CD4-positive, CD25-positive, alpha-beta regulatory T cell (primary cell): ENCODE measurements around the gene CCDC88C. TPM values are rescaled to one million over a fixed set of nuclear protein-coding genes. Genes with fewer than 3 reads are reported as not detected.

Experiments used
- ATAC-seq, 2 donors: fragments of 150-1000 bp; cut with Tn5 transposase; one replicate each; pipeline ENCODE4 v1.10.0; 2021; ENCODE audit warnings: low read depth in 2 of 2, moderate number of reproducible peaks in 2 of 2, moderate library complexity in 1 of 2
- DNase-seq, 3 donors: peaks; one replicate each; pipeline versions ENCODE4 v3.0.0 to v3.0.0-alpha.2; 2012 to 2022; ENCODE audit warnings: mixed read lengths in 1 of 3
- H3K27ac ChIP-seq: one replicate; pipeline ENCODE4 v1.7.0; 2013; ENCODE audit warnings: mild to moderate bottlenecking, low read length; ENCODE audit not compliant: insufficient read depth, poor library complexity, severe bottlenecking
- H3K27me3 ChIP-seq: one replicate; pipeline ENCODE4 v1.7.0; 2013; ENCODE audit warnings: low read length; ENCODE audit not compliant: control insufficient read depth, insufficient read depth
- H3K36me3 ChIP-seq: one replicate; pipeline ENCODE4 v1.7.0; 2013; ENCODE audit warnings: mild to moderate bottlenecking, low read length, moderate library complexity; ENCODE audit not compliant: control insufficient read depth, insufficient read depth
- H3K4me1 ChIP-seq: 2 replicates; pipeline ENCODE4 v1.7.0; 2013; ENCODE audit warnings: mild to moderate bottlenecking, low read length; ENCODE audit not compliant: insufficient read depth, control insufficient read depth, poor library complexity, severe bottlenecking
- H3K4me3 ChIP-seq: one replicate; pipeline ENCODE4 v1.7.0; 2013; ENCODE audit warnings: low read depth, mild to moderate bottlenecking, low read length, moderate library complexity
- H3K9me3 ChIP-seq, 2 experiments: 1 replicate in 1 of 2; 2 replicates in 1 of 2; pipeline ENCODE4 v1.7.0; 2013; ENCODE audit warnings: low read length in 2 of 2, mild to moderate bottlenecking in 1 of 2, moderate library complexity in 1 of 2; ENCODE audit not compliant: control insufficient read depth in 2 of 2
- H3K27ac Mint-ChIP-seq, 3 donors: one replicate each; pipeline ENCODE4 v1.8.0; 2020 to 2022; ENCODE audit warnings: mild to moderate bottlenecking in 3 of 3, mixed read lengths in 3 of 3, moderate library complexity in 2 of 3
- H3K27me3 Mint-ChIP-seq: one replicate; pipeline ENCODE4 v1.8.0; 2022; ENCODE audit warnings: mild to moderate bottlenecking, mixed read lengths
- H3K36me3 Mint-ChIP-seq: one replicate; pipeline ENCODE4 v1.8.0; 2020; ENCODE audit warnings: mixed read lengths
- H3K4me1 Mint-ChIP-seq, 4 donors: one replicate each; pipeline ENCODE4 v1.8.0; 2020 to 2022; ENCODE audit warnings: mixed read lengths in 4 of 4, mild to moderate bottlenecking in 1 of 4
- H3K4me3 Mint-ChIP-seq, 4 donors: one replicate each; pipeline ENCODE4 v1.8.0; 2020 to 2022; ENCODE audit warnings: mild to moderate bottlenecking in 4 of 4, mixed read lengths in 4 of 4, moderate library complexity in 3 of 4
- H3K9me3 Mint-ChIP-seq, 7 donors: one replicate each; pipeline ENCODE4 v1.8.0; 2020 to 2022; ENCODE audit warnings: mixed read lengths in 7 of 7, mild to moderate bottlenecking in 3 of 7, moderate library complexity in 2 of 7
- polyA plus RNA-seq, 4 donors: library from polyadenylated mRNA; unstranded; fragments of 300-500 nt; fragmentation: Illumina TruSeq; gene quantifications; one replicate each; pipeline ENCODE4 v1.2.3, GENCODE V29; 2021
- total RNA-seq: library from RNA; stranded (reverse); gene quantifications from one replicate; pipeline ENCODE4 v1.2.3, GENCODE V29; 2022

Gene CCDC88C
- total and polyA plus RNA-seq, 5 donors from 2014 or later: 25.9 to 466 (median 31.8) TPM

DNA sequence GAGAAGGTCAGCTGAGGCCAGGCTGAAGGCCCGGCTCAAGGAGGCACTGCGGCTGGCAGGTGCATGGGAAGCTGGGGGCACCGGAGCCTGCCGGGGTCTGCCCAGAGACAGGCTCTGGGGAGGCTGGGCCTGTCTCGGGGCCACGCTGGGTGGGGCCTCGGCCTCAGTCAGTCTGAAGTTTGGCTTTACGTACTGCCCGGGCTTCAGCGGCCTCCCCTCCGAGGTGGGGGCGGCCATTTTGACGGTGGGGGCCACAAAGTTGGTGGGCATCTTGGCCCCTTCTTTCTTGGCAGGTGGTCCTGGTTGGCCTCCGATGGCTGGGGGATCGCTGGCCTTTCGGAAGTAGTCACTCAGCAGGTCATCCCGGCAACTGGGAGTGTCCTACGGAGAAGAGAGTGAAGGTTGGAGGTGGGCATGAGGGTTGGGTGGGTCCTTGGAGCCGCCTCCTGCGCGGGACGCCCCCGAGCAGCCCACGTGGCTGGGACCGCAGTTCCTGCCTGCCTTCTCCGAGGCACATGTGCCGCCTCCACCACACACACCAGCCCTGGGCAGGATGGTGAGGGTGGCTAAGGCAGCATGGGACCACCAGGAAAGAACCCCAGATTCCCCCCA, 144.2 kb downstream of the CCDC88C start:
- ATAC-seq: no peak
- Mint-ChIP-seq H3K36me3 (peaks cover 38% of the 10 kb centered on the region), H3K9me3 (no peaks in the 10 kb centered on the region), H3K4me3 (no peak overlapping the region), H3K27me3 (no peaks in the 10 kb centered on the region), H3K4me1 (peaks cover 2 to 18% (median 10%) of the 10 kb centered on the region in 4 donors), H3K27ac (no peak overlapping the region)
- no peak overlapping the region for H3K4me3 ChIP-seq
- no peak for DNase-seq
- no peaks in the 10 kb centered on the region for H3K4me1 ChIP-seq
- H3K36me3 ChIP-seq: peaks cover 77% of the 10 kb centered on the region
- H3K27me3 ChIP-seq: no peaks in the 10 kb centered on the region
- H3K9me3 ChIP-seq: no peaks in the 10 kb centered on the region
- H3K27ac ChIP-seq: no peak overlapping the region

DNA sequence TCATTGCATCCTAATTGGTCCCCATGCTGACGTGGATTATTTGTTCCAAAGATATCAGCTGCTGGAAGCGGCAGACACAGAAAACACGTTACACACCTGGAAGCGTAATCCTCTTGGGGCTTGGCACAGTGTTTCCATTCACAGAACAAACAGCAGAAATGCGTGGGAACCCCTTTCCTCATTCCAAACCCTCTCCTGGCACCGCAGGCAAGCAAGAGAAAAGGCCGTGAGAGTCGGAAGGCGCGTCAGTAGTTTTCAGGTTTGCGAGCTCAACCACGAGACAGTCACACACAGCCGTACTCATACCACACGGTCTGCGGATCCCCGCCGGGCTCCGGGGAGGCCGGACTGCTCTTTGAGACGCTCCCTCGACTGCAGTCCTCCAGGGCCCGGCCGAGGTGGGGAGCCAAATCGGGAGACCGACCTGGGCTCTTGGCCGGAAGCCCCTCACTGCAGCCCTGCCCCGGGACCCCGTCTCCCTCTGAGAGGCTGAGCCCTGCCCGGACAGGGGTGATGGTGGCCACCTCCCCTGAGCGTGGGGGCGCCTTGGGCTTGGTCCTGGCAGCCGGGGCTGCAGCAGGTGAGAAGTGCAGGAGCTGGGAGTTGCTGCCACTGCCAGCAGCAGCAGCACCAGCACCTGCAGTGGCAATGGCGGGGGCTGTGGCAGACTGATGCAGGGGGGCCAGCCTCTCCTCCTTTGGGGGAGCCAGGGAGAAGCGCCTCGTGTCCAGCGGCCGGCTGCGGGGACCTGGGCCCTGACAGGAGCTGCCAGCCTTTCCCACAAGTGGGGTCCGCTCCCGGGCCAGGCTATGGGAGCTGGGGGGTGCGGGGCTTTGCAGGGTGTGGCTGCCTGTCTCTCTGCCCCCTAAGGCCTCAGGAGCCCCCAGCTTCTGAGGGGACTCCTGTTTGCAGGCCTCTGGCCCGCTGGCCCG, 145.0 kb downstream of the CCDC88C start:
- Histone ChIP-seq H3K9me3 (no peaks in the 10 kb centered on the region), H3K4me1 (no peaks in the 10 kb centered on the region), H3K36me3 (peaks cover 70% of the 10 kb centered on the region), H3K4me3 (no peak overlapping the region), H3K27me3 (no peaks in the 10 kb centered on the region), H3K27ac (no peak overlapping the region)
- ATAC-seq: no peak
- no peak for DNase-seq
- H3K27me3 Mint-ChIP-seq: no peaks in the 10 kb centered on the region
- H3K27ac Mint-ChIP-seq: peak overlapping the region in 1 of 3 donors; percentile 62
- peaks cover 7 to 23% (median 14%) of the 10 kb centered on the region in 4 donors for H3K4me1 Mint-ChIP-seq
- H3K9me3 Mint-ChIP-seq: no peaks in the 10 kb centered on the region
- peak overlapping the region in 2 of 4 donors; percentile 10 to 35 for H3K4me3 Mint-ChIP-seq
- H3K36me3 Mint-ChIP-seq: peaks cover 43% of the 10 kb centered on the region

DNA sequence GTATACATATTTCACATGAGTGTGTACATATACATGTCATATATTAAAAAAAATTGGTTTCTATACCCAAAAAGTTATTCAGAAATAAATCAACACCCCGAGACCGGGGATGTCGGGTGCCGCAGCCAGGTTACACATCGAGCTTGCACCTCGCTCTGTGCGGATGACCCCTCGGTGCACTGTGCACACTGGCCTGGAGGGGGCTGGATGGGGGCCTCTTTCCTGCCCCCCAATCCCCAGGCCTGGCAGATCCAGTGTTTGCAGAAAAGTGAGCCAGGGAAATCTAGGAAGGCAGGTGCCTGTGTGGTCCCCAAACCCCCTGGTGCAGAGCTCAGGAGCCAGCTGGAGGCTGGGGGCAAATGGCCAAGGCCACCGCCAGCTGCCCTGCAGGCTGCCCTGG, 146.0 kb downstream of the CCDC88C start:
- Histone ChIP-seq H3K4me3 (no peak overlapping the region), H3K4me1 (no peaks in the 10 kb centered on the region), H3K27me3 (no peaks in the 10 kb centered on the region), H3K9me3 (no peaks in the 10 kb centered on the region), H3K27ac (no peak overlapping the region), H3K36me3 (peaks cover 60% of the 10 kb centered on the region)
- no peaks in the 10 kb centered on the region for H3K27me3 Mint-ChIP-seq
- H3K4me1 Mint-ChIP-seq: peaks cover 7 to 29% (median 15%) of the 10 kb centered on the region in 4 donors
- H3K36me3 Mint-ChIP-seq: peaks cover 42% of the 10 kb centered on the region
- DNase-seq (no peak), ATAC-seq (no peak)
- H3K4me3 Mint-ChIP-seq: no peak overlapping the region
- no peak overlapping the region for H3K27ac Mint-ChIP-seq
- H3K9me3 Mint-ChIP-seq: no peaks in the 10 kb centered on the region

- ATAC-seq (no peak), DNase-seq (no peak)
- peaks cover 38% of the 10 kb centered on the region for H3K36me3 Mint-ChIP-seq
- Histone ChIP-seq H3K4me1 (no peaks in the 10 kb centered on the region), H3K36me3 (peaks cover 52% of the 10 kb centered on the region), H3K9me3 (no peaks in the 10 kb centered on the region), H3K4me3 (no peak overlapping the region), H3K27me3 (no peaks in the 10 kb centered on the region), H3K27ac (no peak overlapping the region)
- H3K9me3 Mint-ChIP-seq: no peaks in the 10 kb centered on the region
- H3K27ac Mint-ChIP-seq: no peak overlapping the region
- no peak overlapping the region for H3K4me3 Mint-ChIP-seq
- H3K27me3 Mint-ChIP-seq: no peaks in the 10 kb centered on the region
- H3K4me1 Mint-ChIP-seq: peaks cover 7 to 35% (median 16%) of the 10 kb centered on the region in 4 donors
Observed at GRCh38 chr14:91270619-91271018, 147.0 kb downstream of the CCDC88C start.

- Histone ChIP-seq H3K9me3 (no peaks in the 10 kb centered on the region), H3K27me3 (no peaks in the 10 kb centered on the region), H3K4me1 (peaks cover 3% of the 10 kb centered on the region), H3K27ac (no peak overlapping the region), H3K36me3 (peaks cover 48% of the 10 kb centered on the region), H3K4me3 (no peak overlapping the region)
- H3K4me1 Mint-ChIP-seq: peaks cover 7 to 39% (median 19%) of the 10 kb centered on the region in 4 donors
- H3K9me3 Mint-ChIP-seq: no peaks in the 10 kb centered on the region
- peaks cover 37% of the 10 kb centered on the region for H3K36me3 Mint-ChIP-seq
- H3K27ac Mint-ChIP-seq: no peak overlapping the region
- DNase-seq (no peak), ATAC-seq (no peak)
- H3K27me3 Mint-ChIP-seq: no peaks in the 10 kb centered on the region
- H3K4me3 Mint-ChIP-seq: no peak overlapping the region
Observed at GRCh38 chr14:91270188-91270587, 147.4 kb downstream of the CCDC88C start.

DNA sequence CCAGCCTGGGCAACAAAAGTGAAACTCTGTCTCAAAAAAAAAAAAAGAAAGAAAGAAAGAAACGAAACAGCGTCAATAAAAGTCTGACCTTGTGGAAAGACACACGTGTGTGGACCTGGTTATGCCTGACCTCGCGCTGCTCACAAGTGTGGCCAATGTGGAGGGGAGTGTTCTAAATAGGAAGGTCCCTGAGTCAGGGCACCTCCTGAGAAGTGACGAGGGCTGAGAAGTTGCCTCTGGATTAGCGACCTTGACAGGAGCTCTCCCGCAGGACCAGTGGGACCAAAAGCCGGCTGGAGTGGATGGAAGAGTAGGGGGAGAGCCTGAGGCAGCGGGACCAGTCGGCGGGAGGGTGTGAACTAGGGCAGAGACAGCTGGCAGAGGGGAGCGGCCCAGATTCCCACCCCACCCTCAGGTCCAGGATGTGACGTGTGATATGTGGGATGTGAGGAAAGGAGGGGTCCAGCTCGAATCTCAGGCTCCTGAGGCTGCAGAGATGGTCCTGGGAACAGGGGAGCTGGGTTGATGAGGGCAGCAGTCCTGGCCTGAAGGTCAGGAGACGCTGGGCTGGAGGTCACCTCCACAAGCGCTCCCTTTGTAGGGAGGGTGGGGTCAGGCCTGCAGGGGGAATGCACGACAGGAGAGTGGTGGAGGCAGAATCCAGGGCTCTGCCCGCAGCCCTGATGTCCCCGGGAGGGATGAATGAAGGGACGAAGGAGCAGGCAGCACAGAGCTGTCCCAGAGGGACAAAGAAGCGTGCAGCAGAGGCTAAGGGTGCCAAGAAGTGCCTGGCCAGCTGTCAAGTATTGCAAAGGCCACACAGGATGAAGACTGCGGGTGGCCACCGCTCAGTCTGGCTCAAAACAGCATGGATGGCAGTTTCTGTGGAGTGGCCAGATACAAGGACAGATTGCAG, 148.3 kb downstream of the CCDC88C start:
- H3K4me1 Mint-ChIP-seq: peaks cover 7 to 42% (median 19%) of the 10 kb centered on the region in 4 donors
- Histone ChIP-seq H3K4me1 (peaks cover 11% of the 10 kb centered on the region), H3K27ac (no peak overlapping the region), H3K36me3 (peaks cover 39% of the 10 kb centered on the region), H3K27me3 (no peaks in the 10 kb centered on the region), H3K9me3 (no peaks in the 10 kb centered on the region), H3K4me3 (no peak overlapping the region)
- ATAC-seq (no peak), DNase-seq (no peak)
- peak overlapping the region; percentile 76 to 88 (median 76) for H3K27ac Mint-ChIP-seq
- H3K27me3 Mint-ChIP-seq: no peaks in the 10 kb centered on the region
- peaks cover 30% of the 10 kb centered on the region for H3K36me3 Mint-ChIP-seq
- peak overlapping the region in 2 of 4 donors; percentile 31 to 39 for H3K4me3 Mint-ChIP-seq
- no peaks in the 10 kb centered on the region for H3K9me3 Mint-ChIP-seq

DNA sequence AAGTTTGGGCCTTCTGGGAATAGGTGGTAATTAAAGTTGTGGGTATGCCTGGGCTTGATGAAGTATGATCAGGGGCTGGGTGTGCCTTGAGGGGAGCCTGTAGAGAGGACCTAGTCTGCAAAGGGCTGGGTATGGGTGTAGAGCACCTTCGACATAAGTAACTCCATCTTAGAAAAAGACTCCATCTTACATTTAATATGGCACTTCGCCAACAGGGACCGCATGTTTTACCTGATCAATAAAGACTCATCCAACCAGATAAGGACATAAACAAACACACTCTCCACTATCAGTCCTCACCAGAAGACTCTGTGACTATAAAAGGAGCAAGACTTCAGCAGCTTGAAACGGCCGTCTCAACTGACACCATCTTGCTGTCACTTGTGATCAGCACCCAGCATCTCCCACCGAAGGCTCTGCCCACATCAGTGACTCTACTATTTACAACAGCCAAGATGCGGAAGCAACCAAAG, 149.6 kb downstream of the CCDC88C start:
- H3K4me1 ChIP-seq: peaks cover 20% of the 10 kb centered on the region
- H3K9me3 ChIP-seq: no peaks in the 10 kb centered on the region
- Mint-ChIP-seq H3K9me3 (no peaks in the 10 kb centered on the region), H3K4me1 (peaks cover 7 to 53% (median 25%) of the 10 kb centered on the region in 4 donors), H3K4me3 (peak overlapping the region in 3 of 4 donors; percentile 23 to 76 (median 63)), H3K27me3 (peaks cover 3% of the 10 kb centered on the region), H3K36me3 (peaks cover 29% of the 10 kb centered on the region), H3K27ac (peak overlapping the region in 2 of 3 donors; percentile 18 to 26)
- H3K36me3 ChIP-seq: peaks cover 26% of the 10 kb centered on the region
- no peaks in the 10 kb centered on the region for H3K27me3 ChIP-seq
- no peak for DNase-seq
- H3K27ac ChIP-seq: no peak overlapping the region
- no peak overlapping the region for H3K4me3 ChIP-seq
- ATAC-seq: no peak
